GM12892 (cell line): ENCODE data around the gene UCHL3.

Source experiments
- POLR2A ChIP-seq: IDR thresholded peaks from 2 replicates; pipeline ENCODE4 v1.6.1; 2011; ENCODE audit warnings: low read depth, low read length, control low read depth
- POLR2AphosphoS5 ChIP-seq: IDR thresholded peaks from 2 replicates; pipeline ENCODE4 v1.6.1; 2011; ENCODE audit warnings: low read depth, low read length, control low read depth

- TF ChIP-seq POLR2A (no peak), POLR2AphosphoS5 (no peak)
Measured at GRCh38 chr13:75555836-75556235, 6.2 kb downstream of the UCHL3 start.
